Head of caudate nucleus (tissue), 42 donors: ENCODE results near the gene AGTR1.

Experiments
- DNase-seq, 42 donors: peaks; one replicate each; pipeline versions ENCODE4 v3.0.0 to v3.0.0-alpha.2; 2020 to 2021; ENCODE audit warnings: mixed read lengths in 7 of 42
- intact Hi-C: fragments of 100-400 bp; cut with DNase I; formaldehyde crosslinking; loops from one replicate; pipeline ENCODE4 v1.15.0; 2022

AGTR1 gene

DNA sequence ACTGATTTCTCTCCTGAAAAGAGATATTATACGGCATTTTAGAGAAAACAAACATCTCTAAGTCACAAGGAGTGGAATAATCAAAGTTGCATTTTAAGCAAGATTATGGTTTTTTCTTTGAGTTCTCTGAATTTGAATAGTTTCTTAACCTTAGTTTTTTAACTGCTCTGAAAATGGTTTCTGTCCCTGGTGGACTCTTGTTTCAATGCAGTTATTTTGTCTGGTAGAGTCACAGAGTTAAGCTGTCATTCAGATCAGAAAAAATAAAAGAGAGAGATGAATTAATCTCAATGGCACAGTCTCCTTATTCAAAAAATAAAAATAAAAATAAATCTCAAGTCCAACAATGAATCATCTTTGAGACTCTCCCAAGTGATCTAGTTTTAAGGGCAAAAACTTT, 19.0 kb downstream of the AGTR1 start:
- intact Hi-C loops, result loop anchor here (10.0 kb wide), 1 partner anchor 332 kb away; no protein-coding TSS in a partner anchor
- no peak for DNase-seq

DNA sequence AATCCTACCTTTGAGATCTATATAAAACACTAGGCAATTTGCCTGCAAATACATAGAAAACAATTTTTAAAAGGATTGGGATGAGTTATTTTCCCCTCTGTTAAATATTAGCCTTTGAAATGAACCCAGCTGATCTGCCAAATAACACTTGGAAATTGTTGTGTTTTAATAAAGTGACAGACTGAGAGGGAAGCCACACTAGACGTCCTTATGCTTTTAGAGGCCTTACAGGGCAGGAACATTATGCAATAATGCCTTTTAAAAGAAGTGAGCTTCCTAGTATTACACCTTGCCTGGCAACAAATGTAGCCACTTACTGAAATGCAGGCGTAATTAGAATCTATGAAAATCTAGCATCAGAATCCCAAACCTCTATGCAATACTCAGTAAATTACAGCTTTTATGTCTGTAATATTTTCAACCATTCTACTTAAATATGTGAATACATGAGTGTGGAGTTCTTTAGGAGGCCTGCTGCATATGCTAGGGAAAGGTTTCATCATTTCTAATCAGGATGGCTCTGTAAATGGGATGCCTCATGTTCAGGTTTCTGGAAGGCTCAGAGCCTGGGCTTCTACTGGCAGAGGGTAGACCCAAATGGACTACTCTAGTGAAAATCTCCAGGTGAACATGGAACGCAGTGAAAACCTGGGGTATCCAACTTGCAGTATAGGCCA, 20.3 kb downstream of the AGTR1 start:
- intact Hi-C loops, result loop anchor here (10.0 kb wide), 1 partner anchor 333 kb away; no protein-coding TSS in a partner anchor
- no peak for DNase-seq

DNA sequence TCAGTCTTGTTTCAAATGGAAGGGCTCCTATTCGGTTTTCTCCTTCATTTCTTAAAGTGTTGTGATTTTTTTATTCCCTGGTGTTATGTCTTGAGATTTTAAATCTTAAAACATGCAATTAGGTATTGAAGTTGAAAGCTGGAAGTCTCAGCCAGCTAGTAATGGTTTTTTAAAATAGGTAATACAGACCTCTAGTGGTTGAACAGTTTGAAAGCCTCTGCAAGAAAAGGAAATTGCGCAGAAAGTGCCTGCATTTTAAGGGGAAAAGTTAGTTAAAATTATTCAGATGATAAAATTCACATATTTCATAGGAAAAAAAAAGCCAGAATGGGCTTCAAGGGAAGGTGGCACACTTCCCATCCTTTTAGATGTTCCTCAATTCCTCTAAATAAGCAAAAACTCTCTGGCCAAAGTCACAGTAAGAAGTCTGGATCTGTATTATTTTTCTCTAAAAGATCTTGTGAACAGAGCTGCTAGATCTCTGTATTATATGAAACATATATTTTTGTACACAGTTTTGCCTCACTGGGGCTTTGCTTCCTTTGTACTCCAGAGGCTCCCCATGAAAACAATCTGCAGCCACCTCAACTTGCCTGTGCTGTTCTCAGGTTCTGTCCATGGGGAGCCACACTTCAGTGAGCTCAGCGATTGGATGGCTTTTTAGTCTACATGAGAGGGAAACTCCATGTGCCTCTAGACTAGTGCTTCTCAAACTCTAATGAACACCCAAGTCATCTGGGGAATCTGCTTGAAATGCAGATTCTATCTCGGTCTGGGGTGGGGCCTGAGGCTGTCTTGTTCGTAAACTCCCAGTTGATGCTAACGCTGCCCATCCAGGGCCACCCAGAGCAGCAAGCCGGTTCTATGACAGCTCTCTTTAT, 21.5 kb downstream of the AGTR1 start:
- intact Hi-C loops, result loop anchor here (10.0 kb wide), 1 partner anchor 334 kb away; no protein-coding TSS in a partner anchor
- DNase-seq, result no peak

DNA sequence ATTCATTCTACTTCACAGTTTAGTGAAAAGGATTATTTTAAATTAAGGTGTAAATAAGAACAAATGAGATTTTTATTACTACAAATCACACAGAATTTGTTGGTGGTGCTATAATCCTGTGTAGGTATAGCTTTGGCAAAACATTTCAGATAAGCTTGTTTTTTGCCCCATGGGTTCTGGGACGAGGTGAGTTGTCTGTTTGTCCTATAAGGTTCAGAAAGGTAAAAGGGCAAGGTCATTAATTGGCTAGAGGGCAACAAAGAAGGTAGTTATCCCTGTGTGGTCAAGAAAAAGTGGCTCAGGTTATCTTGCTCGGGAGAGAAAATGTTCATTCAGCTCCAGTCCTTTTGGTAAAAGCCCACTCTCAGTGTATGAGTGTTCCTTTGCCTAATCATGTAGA, 23.2 kb downstream of the AGTR1 start:
- intact Hi-C loops, result loop anchor here (10.0 kb wide), 2 partner anchors 144 to 554 kb away; partner anchors contain the start of gene CPA3
- DNase-seq, result no peak

DNA sequence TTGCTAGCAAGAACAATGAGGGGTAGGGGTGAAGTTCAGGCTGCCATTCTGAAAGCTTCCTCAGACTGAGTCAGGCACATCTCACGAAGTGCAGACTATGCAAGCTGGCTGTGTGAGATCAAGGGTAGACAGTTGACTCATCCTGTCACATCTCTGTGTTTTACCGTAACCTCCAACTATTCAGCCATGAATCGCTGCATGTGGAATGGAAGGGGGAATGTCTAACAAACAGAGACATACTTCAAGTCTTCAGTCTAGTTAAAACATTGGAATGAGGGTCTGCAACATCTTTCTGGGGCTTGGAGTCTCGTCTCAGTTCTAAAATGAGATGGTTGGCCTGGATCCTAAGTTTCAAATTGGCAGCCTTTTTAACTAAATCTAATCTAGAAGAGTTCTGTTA, 25.9 kb downstream of the AGTR1 start:
- DNase-seq, result peak in 4 of 42 donors; percentile 10 to 31 (median 30)
- intact Hi-C loops, result loop anchor here (10.0 kb wide), 2 partner anchors 141 to 551 kb away; partner anchors contain the start of gene CPA3

DNA sequence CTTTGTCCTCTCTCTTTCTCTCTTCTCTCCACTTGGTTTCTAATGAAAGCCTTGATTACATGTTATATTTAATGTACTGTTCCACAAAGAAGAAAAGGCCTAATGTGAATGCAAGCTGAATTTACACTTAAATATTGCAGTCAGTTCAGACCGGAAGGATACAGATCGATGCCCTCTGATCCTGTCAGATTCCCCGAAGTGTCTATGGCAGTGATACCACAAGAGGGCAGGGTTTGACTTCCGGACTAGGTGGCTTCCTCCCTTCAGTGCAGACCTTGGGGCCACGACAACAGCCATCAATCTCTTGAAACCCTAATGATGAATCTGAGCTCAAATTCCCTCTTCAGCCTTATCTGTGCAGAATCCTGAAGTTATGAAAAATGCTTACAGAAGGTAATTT, 29.5 kb downstream of the AGTR1 start:
- intact Hi-C loops, result loop anchor here (5.0 to 10.0 kb wide), 3 partner anchors 138 to 548 kb away; partner anchors contain the start of gene CPA3
- peak; percentile 60 to 92 (median 78) for DNase-seq

DNA sequence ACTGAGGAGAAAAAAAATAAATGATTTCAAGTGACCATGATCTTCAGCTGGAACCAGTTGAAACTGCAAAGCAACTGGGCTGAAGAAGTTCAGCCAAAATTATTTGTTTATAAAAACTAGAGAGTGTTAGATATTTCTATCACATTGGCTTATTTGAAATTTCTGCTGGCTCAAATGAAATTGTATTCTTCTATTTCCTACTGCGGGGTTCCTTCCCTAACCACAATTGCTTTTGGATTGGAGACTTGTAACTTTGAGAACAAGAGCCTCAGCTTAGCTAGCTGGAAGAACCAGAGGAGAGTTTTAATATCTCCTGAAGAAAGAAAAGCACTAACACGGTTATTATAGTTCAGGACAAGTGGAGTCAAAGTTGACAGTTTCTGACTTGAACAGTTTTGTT, 31.1 kb downstream of the AGTR1 start:
- intact Hi-C loops, result loop anchor here (5.0 to 10.0 kb wide), 3 partner anchors 136 to 546 kb away; partner anchors contain the start of gene CPA3
- no peak for DNase-seq

DNA sequence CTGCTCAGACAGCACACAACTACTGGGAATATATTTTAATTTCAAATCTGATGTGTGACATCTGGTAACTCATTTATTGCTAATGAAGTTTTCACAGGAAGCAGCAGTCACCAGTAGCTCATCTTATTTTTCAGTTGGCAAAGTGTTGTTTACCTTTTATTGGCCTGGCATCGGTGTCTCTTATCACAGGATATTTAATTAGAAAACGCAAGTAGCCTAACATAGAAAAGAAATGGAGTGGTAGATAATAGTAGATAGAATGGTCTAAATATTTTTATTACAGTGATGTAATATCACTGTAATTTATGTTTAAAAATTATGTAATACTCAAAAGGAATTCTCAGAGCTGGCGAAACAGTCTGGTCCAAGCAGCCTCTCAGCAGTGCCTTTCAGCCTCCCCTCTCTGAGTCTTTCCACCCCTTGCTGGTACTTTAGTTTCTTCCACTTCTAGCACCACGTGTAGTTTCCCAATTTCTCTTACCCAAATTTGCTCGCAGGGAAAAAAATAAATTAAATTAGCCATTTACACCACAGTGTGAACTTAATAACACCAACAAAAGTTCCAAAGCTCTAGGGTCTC, 31.9 kb downstream of the AGTR1 start:
- intact Hi-C loops, result loop anchor here (5.0 to 10.0 kb wide), 3 partner anchors 135 to 545 kb away; partner anchors contain the start of gene CPA3

DNA sequence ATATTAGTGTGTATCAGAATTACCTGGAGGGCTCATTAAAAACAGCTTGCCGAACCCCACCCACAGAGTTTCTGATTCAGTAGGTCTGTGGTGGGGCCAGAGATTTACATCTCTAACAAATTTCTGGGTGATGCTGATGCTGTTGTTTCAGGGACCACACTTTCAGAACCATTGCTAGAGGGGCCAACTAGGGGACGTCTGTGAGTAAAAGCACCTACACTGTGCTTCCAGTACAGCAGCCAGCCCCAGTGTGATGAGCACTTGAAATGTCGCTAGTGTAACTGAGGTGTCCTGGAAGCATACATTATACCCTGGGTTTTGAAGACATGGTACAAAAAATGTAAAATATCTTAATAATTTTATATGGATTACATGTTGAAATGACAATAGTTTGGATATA, 33.0 kb downstream of the AGTR1 start:
- no peak for DNase-seq
- intact Hi-C loops, result no loop called here

More for the DNA sequence above, 31.9 kb downstream of the AGTR1 start:
- DNase-seq, result no peak

DNA sequence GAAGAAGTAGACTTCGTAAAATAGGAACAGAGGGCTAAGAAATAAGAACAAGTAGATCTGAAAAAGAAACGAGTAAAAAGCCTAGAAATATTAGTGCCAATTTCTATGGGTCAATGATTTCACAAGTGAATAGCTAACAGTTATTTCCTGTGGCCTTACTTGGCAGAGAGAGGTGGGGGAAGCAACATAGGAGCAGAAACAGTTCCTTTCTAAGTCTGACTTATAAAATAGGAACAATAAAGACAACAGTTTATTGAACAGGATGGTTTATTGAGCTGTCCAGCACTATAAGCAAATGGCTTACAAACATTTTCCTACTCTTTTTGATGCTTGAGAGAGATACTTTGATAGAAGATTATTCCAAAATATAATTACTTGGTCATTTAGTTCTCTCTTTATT, 37.9 kb downstream of the AGTR1 start:
- intact Hi-C loops, result no loop called here
- DNase-seq, result no peak

DNA sequence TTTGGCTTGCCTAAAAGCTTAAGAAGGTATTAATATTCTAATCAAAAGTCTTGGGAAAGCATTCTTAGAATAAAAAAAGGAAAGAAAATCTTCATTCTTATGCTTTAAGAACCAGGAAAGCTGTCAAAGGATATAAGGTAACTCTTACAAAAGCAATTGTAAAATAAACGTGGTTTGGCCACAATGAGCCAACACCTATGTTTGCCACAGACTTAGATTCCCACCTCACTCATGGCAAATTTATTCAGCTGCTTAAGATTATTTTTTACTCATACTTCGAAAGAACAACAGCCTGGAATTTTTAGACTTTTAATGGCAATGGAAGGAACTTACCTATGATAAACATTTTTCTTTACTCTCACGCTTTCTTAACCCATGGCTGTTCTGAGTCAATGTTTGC, 38.4 kb downstream of the AGTR1 start:
- intact Hi-C loops, result no loop called here
- no peak for DNase-seq

DNA sequence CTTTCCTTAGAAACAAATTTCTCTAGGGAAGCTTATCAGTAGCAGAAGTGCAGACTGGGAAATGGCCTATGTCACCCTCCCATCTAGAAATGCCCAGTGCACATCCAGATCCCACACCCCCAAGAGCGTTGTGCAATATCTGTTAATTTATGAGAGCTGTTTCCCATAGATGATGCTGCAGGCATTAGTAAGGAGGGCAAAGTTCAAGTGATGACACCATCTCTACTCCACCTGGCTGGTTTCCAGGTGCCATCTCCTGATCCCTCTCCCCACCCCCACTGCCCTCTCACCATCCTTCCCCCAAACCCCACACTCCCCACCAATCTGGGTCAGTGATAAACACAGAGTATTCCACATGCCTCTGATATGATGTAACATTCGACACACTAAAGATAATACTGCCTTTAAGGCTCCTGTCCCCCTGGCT, 39.4 kb downstream of the AGTR1 start:
- intact Hi-C loops, result no loop called here

DNA sequence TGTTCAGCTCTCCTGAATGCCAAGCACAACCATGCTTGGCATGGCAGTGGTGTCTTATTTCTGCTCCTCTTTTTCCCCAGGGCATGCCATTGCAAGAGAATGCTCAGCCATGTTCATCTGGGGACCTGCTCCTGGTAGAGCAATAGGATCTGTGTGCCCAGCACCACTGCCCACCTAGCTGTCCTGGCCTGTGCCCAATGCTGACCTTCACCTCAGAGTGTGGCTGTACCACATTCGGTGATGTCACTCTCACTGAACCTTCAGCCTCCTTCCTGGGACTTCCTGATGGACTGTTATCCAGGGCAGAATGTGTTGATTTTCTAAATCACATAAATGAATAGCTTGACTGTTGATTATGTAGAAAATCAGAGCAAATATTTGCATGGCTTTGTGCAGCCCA, 42.0 kb downstream of the AGTR1 start:
- no peak for DNase-seq
- intact Hi-C loops, result no loop called here

More for the DNA sequence above, 39.4 kb downstream of the AGTR1 start:
- DNase-seq, result no peak

DNA sequence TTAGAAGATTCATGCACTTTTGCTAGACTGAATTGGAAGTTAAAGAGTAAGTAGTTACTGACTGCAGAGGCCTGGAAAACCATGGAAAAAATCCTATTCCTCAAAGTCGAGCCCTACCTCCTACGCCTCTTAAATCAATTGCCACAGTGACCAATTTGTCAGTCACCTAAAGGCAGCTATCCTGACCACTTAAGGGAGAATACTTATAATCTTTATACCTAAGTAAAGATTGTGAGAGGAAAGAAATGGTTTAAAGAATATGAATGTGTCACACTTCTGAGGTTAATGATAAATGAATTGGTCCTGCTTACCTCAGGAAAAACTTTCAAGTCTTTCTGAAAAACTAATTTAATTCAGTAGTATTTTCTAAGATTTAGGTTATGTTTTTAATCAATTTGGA, 42.6 kb downstream of the AGTR1 start:
- intact Hi-C loops, result no loop called here
- DNase-seq, result no peak

DNA sequence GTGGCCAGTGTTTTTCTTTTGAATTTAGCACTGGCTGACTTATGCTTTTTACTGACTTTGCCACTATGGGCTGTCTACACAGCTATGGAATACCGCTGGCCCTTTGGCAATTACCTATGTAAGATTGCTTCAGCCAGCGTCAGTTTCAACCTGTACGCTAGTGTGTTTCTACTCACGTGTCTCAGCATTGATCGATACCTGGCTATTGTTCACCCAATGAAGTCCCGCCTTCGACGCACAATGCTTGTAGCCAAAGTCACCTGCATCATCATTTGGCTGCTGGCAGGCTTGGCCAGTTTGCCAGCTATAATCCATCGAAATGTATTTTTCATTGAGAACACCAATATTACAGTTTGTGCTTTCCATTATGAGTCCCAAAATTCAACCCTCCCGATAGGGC, 43.5 kb downstream of the AGTR1 start:
- no peak for DNase-seq
- intact Hi-C loops, result no loop called here

DNA sequence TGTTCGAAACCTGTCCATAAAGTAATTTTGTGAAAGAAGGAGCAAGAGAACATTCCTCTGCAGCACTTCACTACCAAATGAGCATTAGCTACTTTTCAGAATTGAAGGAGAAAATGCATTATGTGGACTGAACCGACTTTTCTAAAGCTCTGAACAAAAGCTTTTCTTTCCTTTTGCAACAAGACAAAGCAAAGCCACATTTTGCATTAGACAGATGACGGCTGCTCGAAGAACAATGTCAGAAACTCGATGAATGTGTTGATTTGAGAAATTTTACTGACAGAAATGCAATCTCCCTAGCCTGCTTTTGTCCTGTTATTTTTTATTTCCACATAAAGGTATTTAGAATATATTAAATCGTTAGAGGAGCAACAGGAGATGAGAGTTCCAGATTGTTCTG, 44.4 kb downstream of the AGTR1 start:
- DNase-seq, result no peak
- intact Hi-C loops, result no loop called here

DNA sequence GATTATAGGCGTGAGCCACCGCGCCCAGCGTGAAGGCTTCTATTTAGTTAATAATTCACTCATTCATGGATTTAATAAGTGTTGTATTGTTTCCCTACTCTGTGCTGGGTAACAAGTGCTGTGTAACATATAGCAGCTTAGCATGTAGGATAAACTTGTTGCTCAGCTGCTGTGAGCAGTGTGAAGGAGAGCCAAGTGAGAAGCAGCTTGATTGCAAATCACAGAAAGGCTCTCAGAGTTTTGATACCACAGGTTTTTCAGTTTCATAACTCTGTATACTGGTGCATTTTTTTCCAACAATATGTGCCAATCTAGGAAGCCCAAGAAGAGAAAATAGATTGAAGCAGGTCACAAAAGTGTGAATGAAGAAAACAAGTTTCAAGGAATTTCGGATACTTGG, 48.4 kb downstream of the AGTR1 start:
- DNase-seq, result no peak
- intact Hi-C loops, result no loop called here

DNA sequence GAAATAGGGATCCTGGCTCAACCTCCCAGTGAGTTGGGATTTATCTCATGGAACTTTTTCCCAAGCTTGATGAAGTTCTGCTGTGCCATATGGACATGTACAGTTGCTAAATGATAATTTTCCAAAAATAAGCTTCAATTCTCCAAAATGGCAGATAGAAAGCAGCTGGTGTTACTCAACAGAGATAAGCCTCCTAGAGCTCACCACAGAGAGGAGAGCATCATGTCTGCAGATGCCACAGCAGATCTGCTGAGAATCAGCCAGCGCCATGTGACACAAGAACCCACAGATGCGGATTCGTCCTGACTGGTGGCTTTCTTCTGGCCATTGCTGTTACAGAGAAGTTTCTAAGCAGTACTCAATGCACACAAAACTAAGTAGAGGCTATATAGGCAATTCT, 50.6 kb downstream of the AGTR1 start:
- DNase-seq, result no peak
- intact Hi-C loops, result no loop called here

DNA sequence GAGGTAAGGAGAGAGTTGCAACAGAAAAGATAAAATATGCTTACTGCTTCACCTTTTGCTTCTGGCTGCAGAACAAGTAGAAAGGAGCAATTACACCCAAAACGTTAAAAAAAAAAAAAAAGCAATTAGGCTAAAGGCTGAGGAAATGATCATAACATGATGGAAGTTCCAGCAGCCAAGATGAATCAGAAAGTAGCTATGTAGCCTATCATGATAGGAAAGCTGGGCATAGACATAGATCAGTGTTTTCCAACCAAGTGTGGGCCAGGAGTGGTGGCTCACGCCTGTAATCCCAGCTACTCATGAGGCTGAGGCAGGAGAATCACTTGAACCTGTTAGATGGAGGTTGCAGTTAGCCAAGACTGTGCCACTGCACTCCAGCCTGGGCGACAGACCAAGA, 52.6 kb downstream of the AGTR1 start:
- DNase-seq, result no peak
- intact Hi-C loops, result no loop called here

DNA sequence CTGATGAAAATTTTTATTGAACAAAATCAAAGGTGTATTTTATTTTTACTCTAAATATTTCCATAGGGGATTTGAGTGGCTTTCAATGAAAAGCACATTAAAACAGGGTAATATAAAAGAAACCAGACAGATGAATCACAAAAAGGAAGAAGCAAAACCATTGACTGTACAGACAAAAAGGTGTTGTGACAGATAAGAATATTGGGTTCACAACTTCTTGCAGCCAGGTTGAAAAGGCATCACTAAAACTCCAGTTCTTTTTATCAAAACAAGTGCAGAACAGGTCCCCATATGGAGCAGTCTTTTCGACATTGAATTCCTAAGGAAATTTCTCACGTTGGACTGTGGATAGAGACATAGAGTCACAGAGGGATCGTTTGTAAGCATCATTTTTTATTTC, 53.8 kb downstream of the AGTR1 start:
- intact Hi-C loops, result no loop called here
- DNase-seq, result no peak
